Tibial artery (tissue), 4 donors: ENCODE data around the gene PDE2A.

Experiments
- DNase-seq, 2 donors: peaks; one replicate each; pipeline ENCODE4 v3.0.0-alpha.2; 2019
- H3K27ac ChIP-seq, 2 donors: fragments of 200-600 bp; sonication (generic) in 1 of 2; 1 replicate in 1 of 2; 2 replicates in 1 of 2; pipeline ENCODE4 v1.5.1; 2018 to 2019; ENCODE audit warnings: mild to moderate bottlenecking in 1 of 2
- H3K27me3 ChIP-seq, 2 donors: fragments of 200-600 bp; sonication (generic) in 1 of 2; one replicate each; pipeline versions ENCODE4 v1.5.1 to v1.6.0; 2016 to 2019
- H3K36me3 ChIP-seq, 3 donors: fragments of 200-600 bp; sonication (generic) in 2 of 3; one replicate each; pipeline ENCODE4 v1.5.1; 2016 to 2019; ENCODE audit warnings: mild to moderate bottlenecking in 2 of 3
- H3K4me1 ChIP-seq, 4 donors: fragments of 200-600 bp; sonication (generic) in 2 of 4; 1 replicate in 3 of 4; 2 replicates in 1 of 4; pipeline ENCODE4 v1.5.1; 2016 to 2019
- H3K4me3 ChIP-seq, 2 donors: fragments of 200-600 bp; sonication (generic) in 1 of 2; 1 replicate in 1 of 2; 2 replicates in 1 of 2; pipeline ENCODE4 v1.5.1; 2018 to 2019; ENCODE audit warnings: mild to moderate bottlenecking in 2 of 2
- H3K9me3 ChIP-seq, 3 donors: fragments of 200-600 bp; sonication (generic) in 1 of 3; one replicate each; pipeline ENCODE4 v1.5.1; 2016 to 2019
- CTCF ChIP-seq, 2 experiments: fragments of 200-600 bp in 1 of 2; fragments of 450-650 bp in 1 of 2; IDR thresholded peaks; one replicate each; pipeline ENCODE4 v1.5.1; 2017 to 2019; ENCODE audit warnings: antibody characterized with exemption in 2 of 2, mild to moderate bottlenecking in 1 of 2, moderate library complexity in 1 of 2
- intact Hi-C: fragments of 100-400 bp; cut with DNase I; formaldehyde crosslinking; loops from one replicate; pipeline ENCODE4 v1.15.0; 2023; ENCODE audit warnings: low total_unique reads

PDE2A gene

GRCh38 chr11:72589802-72590761, 84.1 kb downstream of the PDE2A start:
- Histone ChIP-seq H3K36me3 (no peaks in the 10 kb centered on the region), H3K27ac (no peak overlapping the region), H3K27me3 (peaks cover 0 to 66% of the 10 kb centered on the region in 2 donors), H3K4me3 (peak overlapping the region in 1 of 2 donors; percentile 37), H3K4me1 (peaks cover 0 to 12% (median 10%) of the 10 kb centered on the region in 4 donors), H3K9me3 (no peaks in the 10 kb centered on the region)
- intact Hi-C loops = no loop called here
- no peak for DNase-seq
- peak in 1 of 2 experiments; percentile 23 for TF ChIP-seq CTCF (IDR thresholded peaks at IDR 0.05)

GRCh38 chr11:72588421-72589410, 85.5 kb downstream of the PDE2A start:
- intact Hi-C loops = no loop called here
- peaks cover 0 to 79% of the 10 kb centered on the region in 2 donors for H3K27me3 ChIP-seq
- no peaks in the 10 kb centered on the region for H3K9me3 ChIP-seq
- H3K36me3 ChIP-seq = peaks cover 0 to 4% (median 0%) of the 10 kb centered on the region in 3 donors
- H3K4me1 ChIP-seq = peaks cover 0 to 22% (median 15%) of the 10 kb centered on the region in 4 donors
- no peak for DNase-seq
- no peak overlapping the region for H3K27ac ChIP-seq
- no peak for TF ChIP-seq CTCF (IDR thresholded peaks at IDR 0.05)
- no peak overlapping the region for H3K4me3 ChIP-seq

GRCh38 chr11:72587696-72588095, 86.5 kb downstream of the PDE2A start:
- no peak for DNase-seq
- intact Hi-C loops = no loop called here
- Histone ChIP-seq H3K27me3 (peaks cover 0 to 77% of the 10 kb centered on the region in 2 donors), H3K9me3 (no peaks in the 10 kb centered on the region), H3K36me3 (peaks cover 0 to 9% (median 0%) of the 10 kb centered on the region in 3 donors), H3K4me3 (no peak overlapping the region), H3K27ac (no peak overlapping the region), H3K4me1 (peaks cover 0 to 22% (median 15%) of the 10 kb centered on the region in 4 donors)
- TF ChIP-seq CTCF (IDR thresholded peaks at IDR 0.05) = no peak

GRCh38 chr11:72586321-72587090, 87.7 kb downstream of the PDE2A start:
- Histone ChIP-seq H3K27me3 (peaks cover 0 to 65% of the 10 kb centered on the region in 2 donors), H3K9me3 (no peaks in the 10 kb centered on the region), H3K4me3 (no peak overlapping the region), H3K27ac (no peak overlapping the region), H3K4me1 (peaks cover 0 to 22% (median 15%) of the 10 kb centered on the region in 4 donors), H3K36me3 (peaks cover 0 to 13% (median 0%) of the 10 kb centered on the region in 3 donors)
- DNase-seq = no peak
- TF ChIP-seq CTCF (IDR thresholded peaks at IDR 0.05) = no peak
- intact Hi-C loops = no loop called here
